ENCODE measurements around the gene UAP1.

- TF ChIP-seq, protein P1, sequence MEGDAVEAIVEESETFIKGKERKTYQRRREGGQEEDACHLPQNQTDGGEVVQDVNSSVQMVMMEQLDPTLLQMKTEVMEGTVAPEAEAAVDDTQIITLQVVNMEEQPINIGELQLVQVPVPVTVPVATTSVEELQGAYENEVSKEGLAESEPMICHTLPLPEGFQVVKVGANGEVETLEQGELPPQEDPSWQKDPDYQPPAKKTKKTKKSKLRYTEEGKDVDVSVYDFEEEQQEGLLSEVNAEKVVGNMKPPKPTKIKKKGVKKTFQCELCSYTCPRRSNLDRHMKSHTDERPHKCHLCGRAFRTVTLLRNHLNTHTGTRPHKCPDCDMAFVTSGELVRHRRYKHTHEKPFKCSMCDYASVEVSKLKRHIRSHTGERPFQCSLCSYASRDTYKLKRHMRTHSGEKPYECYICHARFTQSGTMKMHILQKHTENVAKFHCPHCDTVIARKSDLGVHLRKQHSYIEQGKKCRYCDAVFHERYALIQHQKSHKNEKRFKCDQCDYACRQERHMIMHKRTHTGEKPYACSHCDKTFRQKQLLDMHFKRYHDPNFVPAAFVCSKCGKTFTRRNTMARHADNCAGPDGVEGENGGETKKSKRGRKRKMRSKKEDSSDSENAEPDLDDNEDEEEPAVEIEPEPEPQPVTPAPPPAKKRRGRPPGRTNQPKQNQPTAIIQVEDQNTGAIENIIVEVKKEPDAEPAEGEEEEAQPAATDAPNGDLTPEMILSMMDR (conservative IDR thresholded peaks at IDR 0.05): no peak
- TF ChIP-seq ZFX (IDR thresholded peaks at IDR 0.05): no peak
Measured at GRCh38 chr1:162568802-162569201, 7.3 kb downstream of the UAP1 start.
